Endothelial cell of umbilical vein (primary cell): Measurements from ENCODE around the gene POMP. TPM values are rescaled to one million over a fixed set of nuclear protein-coding genes. Genes with fewer than 3 reads are reported as not detected.

Experiments used
- BruUV-seq: library from RNA; stranded (reverse); fragments of 400-500 nt; replicated peaks from 2 replicates; lab custom pipeline; 2021; lab: Mats Ljungman, UMichigan
- CTCF ChIA-PET: fragments of 300-600, 350-600 bp; sonication (Branson Sonifier 250); formaldehyde crosslinking; loops from one replicate; lab custom pipeline; 2021; ENCODE audit warnings: antibody characterized with exemption, inconsistent platforms; lab: Charles Lee
- POLR2A ChIA-PET: fragments of 300-600, 350-600 bp; sonication (Branson Sonifier 250); formaldehyde crosslinking; loops from one replicate; lab custom pipeline; 2021; ENCODE audit warnings: antibody characterized with exemption, inconsistent platforms; lab: Charles Lee
- DNase-seq: peaks from one replicate; pipeline ENCODE4 v3.0.0-alpha.2; 2011; ENCODE audit warnings: low read depth, low spot score
- FAIRE-seq: peaks from 2 replicates; lab custom pipeline; 2011; peaks lifted over from hg19 to GRCh38; lab: Jason Lieb, UNC
- H2AFZ ChIP-seq: 2 replicates; pipeline ENCODE4 v1.6.0; 2012; ENCODE audit warnings: low read depth, low read length, control low read depth, inconsistent platforms
- H3K27ac ChIP-seq: 2 replicates; pipeline ENCODE4 v1.5.1; 2011; ENCODE audit warnings: low read depth, mild to moderate bottlenecking, control low read depth, low read length, moderate library complexity; ENCODE audit not compliant: insufficient read depth
- H3K27me3 ChIP-seq, 2 experiments: 2 replicates each; pipeline versions ENCODE4 v1.6.0 to v1.6.1; 2011; ENCODE audit warnings: low read length in 2 of 2, mixed read lengths in 1 of 2; ENCODE audit not compliant: control insufficient read depth in 2 of 2, insufficient read depth in 2 of 2
- H3K36me3 ChIP-seq, 2 experiments: 2 replicates in 1 of 2; 3 replicates in 1 of 2; pipeline ENCODE4 v1.5.1; 2011; ENCODE audit warnings: low read length in 2 of 2, mild to moderate bottlenecking in 1 of 2, moderate library complexity in 1 of 2; ENCODE audit not compliant: control insufficient read depth in 2 of 2, insufficient read depth in 2 of 2; ENCODE audit errors: extremely low read depth in 1 of 2
- H3K4me1 ChIP-seq: 3 replicates; pipeline ENCODE4 v1.5.1; 2011; ENCODE audit warnings: mild to moderate bottlenecking, low read length; ENCODE audit not compliant: control insufficient read depth, insufficient read depth; ENCODE audit errors: extremely low read depth
- H3K4me2 ChIP-seq: 2 replicates; pipeline ENCODE4 v1.6.1; 2011; ENCODE audit warnings: low read length, control low read depth, mixed read lengths; ENCODE audit not compliant: insufficient read depth
- H3K4me3 ChIP-seq, 3 experiments: fragments of 200-600 bp in 1 of 3; sonication (generic), shearing (Covaris generic) in 1 of 3; replicated peaks in 1 of 3; 2 replicates each; pipeline ENCODE4 v1.5.1; 2011 to 2016; ENCODE audit warnings: control low read depth in 3 of 3, low read length in 3 of 3, mild to moderate bottlenecking in 2 of 3, inconsistent platforms in 1 of 3, low read depth in 1 of 3, moderate library complexity in 1 of 3; ENCODE audit not compliant: insufficient read depth in 1 of 3
- H3K79me2 ChIP-seq: 2 replicates; pipeline ENCODE4 v1.6.0; 2012; ENCODE audit warnings: low read length, inconsistent platforms; ENCODE audit not compliant: control insufficient read depth, insufficient read depth
- H3K9ac ChIP-seq: replicated peaks from 2 replicates; pipeline ENCODE3; 2011; ENCODE audit warnings: low read length, control low read depth; ENCODE audit not compliant: insufficient read depth; ENCODE audit errors: extremely low read depth
- H3K9me1 ChIP-seq: replicated peaks from 3 replicates; pipeline ENCODE4 v1.6.0; 2011; ENCODE audit warnings: mild to moderate bottlenecking, low read length; ENCODE audit not compliant: control insufficient read depth, insufficient read depth; ENCODE audit errors: extremely low read depth
- H3K9me3 ChIP-seq: replicated peaks from 2 replicates; pipeline ENCODE4 v1.5.1; 2012; ENCODE audit warnings: low read length, inconsistent platforms; ENCODE audit not compliant: control insufficient read depth, insufficient read depth
- H4K20me1 ChIP-seq: replicated peaks from 2 replicates; pipeline ENCODE3; 2011; ENCODE audit warnings: mild to moderate bottlenecking, low read length; ENCODE audit not compliant: control insufficient read depth, insufficient read depth; ENCODE audit errors: extremely low read depth
- CTCF ChIP-seq, 2 donors: IDR thresholded peaks; 1 replicate in 1 of 2; 2 replicates in 1 of 2; pipeline ENCODE4 v1.5.1; 2011; ENCODE audit warnings: low read length in 2 of 2, mild to moderate bottlenecking in 2 of 2, moderate library complexity in 2 of 2, control low read depth in 1 of 2, inconsistent platforms in 1 of 2, low read depth in 1 of 2; ENCODE audit not compliant: insufficient read depth in 1 of 2; ENCODE audit errors: extremely low read depth in 1 of 2
- EZH2 ChIP-seq: IDR thresholded peaks from 2 replicates; pipeline ENCODE4 v1.6.1; 2012; ENCODE audit warnings: borderline replicate concordance, low read depth, mild to moderate bottlenecking, moderate library complexity, low read length, inconsistent platforms; ENCODE audit not compliant: severe bottlenecking
- FOS ChIP-seq: IDR thresholded peaks from 2 replicates; pipeline ENCODE4 v1.6.1; 2011; ENCODE audit warnings: mild to moderate bottlenecking, low read length, moderate library complexity, borderline replicate concordance; ENCODE audit not compliant: insufficient read depth
- GATA2 ChIP-seq: IDR thresholded peaks from 2 replicates; pipeline ENCODE4 v1.7.0; 2011; ENCODE audit warnings: low read depth, mild to moderate bottlenecking, moderate library complexity, mixed read lengths, low read length; ENCODE audit not compliant: insufficient read length, insufficient read depth
- JUN ChIP-seq: IDR thresholded peaks from 2 replicates; pipeline ENCODE4 v1.6.1; 2011; ENCODE audit warnings: borderline replicate concordance, low read depth; ENCODE audit not compliant: insufficient read length, insufficient read depth
- MAX ChIP-seq: IDR thresholded peaks from 2 replicates; pipeline ENCODE4 v1.6.1; 2011; ENCODE audit not compliant: insufficient read depth, insufficient read length
- MYC ChIP-seq: IDR thresholded peaks from one replicate; pipeline ENCODE4 v1.6.1; 2011; ENCODE audit warnings: mild to moderate bottlenecking, low read depth, low read length
- POLR2A ChIP-seq: IDR thresholded peaks from 2 replicates; pipeline ENCODE4 v1.6.1; 2012; ENCODE audit warnings: low read depth, mild to moderate bottlenecking, control low read depth, low read length
- POLR2AphosphoS5 ChIP-seq: IDR thresholded peaks from 2 replicates; pipeline ENCODE4 v1.6.1; 2012; ENCODE audit warnings: low read depth, mild to moderate bottlenecking, control low read depth, low read length, moderate library complexity; ENCODE audit not compliant: insufficient read depth
- dilution Hi-C: fragments of 300-500 bp; cut with MboI; formaldehyde crosslinking; loops from one replicate; pipeline ENCODE4 v1.15.0; 2019; ENCODE audit warnings: low sequenced_read_pairs; ENCODE audit not compliant: extremely low pct_ligation_motif_present
- intact Hi-C: fragments of 100-400 bp; cut with micrococcal nuclease; formaldehyde crosslinking; loops from one replicate; pipeline ENCODE4 v1.10.0; 2022
- polyA plus RNA-seq, 4 experiments: library from polyadenylated mRNA; depleted of rRNA in 3 of 4; stranded (reverse) in 3 of 4; unstranded in 1 of 4; fragments of >200 nt; gene quantifications; 2 replicates each; pipeline versions ENCODE4 v1.2.1 to v1.2.3, GENCODE V29; 2011 to 2012; ENCODE audit warnings: missing spikeins in 1 of 4
- total RNA-seq: library from RNA; stranded (reverse); gene quantifications from 2 replicates; pipeline ENCODE4 v1.2.3, GENCODE V29; 2021

The POMP gene
- total and polyA plus RNA-seq, 2 donors (not counting 3 experiments of a cell fraction or from before 2014, with no cell fraction given) = 27.0 to 88.9 TPM

- no peak overlapping the region for H3K4me2 ChIP-seq
- peaks cover 3% of the 10 kb centered on the region for H3K79me2 ChIP-seq
- H3K9me1 ChIP-seq = no peaks in the 10 kb centered on the region
- DNase-seq = no peak
- H3K9ac ChIP-seq = no peak overlapping the region
- dilution Hi-C loops (no loop called here), intact Hi-C loops (no loop called here)
- no peaks in the 10 kb centered on the region for H3K4me1 ChIP-seq
- ChIA-PET POLR2A (interaction anchor here (0.6 to 0.7 kb wide), 2 partner anchors 93 to 143 kb away, joined by 3 read pairs; no protein-coding TSS in a partner anchor), CTCF (interaction anchor here (1.0 to 1.8 kb wide), 2 partner anchors 10 to 125 kb away, joined by 4 to 7 read pairs; no protein-coding TSS in a partner anchor)
- peaks cover 19 to 48% of the 10 kb centered on the region in 2 experiments for H3K36me3 ChIP-seq
- no peak for FAIRE-seq
- H3K9me3 ChIP-seq = no peaks in the 10 kb centered on the region
- H2AFZ ChIP-seq = no peak overlapping the region
- BruUV-seq = no TSS peak
- H4K20me1 ChIP-seq = peaks cover 4% of the 10 kb centered on the region
- H3K27me3 ChIP-seq = no peaks in the 10 kb centered on the region
- H3K27ac ChIP-seq = no peak overlapping the region
- no peak for TF ChIP-seq EZH2
- TF ChIP-seq MAX = no peak
- TF ChIP-seq JUN = no peak
- TF ChIP-seq POLR2AphosphoS5 = no peak
- no peak for TF ChIP-seq GATA2
- no peak for TF ChIP-seq CTCF (IDR thresholded peaks at IDR 0.05; ENCODE audit: extremely low read depth in 1 of 2, insufficient read depth in 1 of 2, low read depth in 1 of 2, low read length in 2 of 2)
- TF ChIP-seq MYC = no peak
- no peak for TF ChIP-seq FOS
- TF ChIP-seq POLR2A = no peak
- H3K4me3 ChIP-seq = no peak overlapping the region
Observed at GRCh38 chr13:28671126-28671792, 12.3 kb downstream of the POMP start.
